AG04450 (cell line): ENCODE data around the gene TCF15. TPM values are rescaled to one million over a fixed set of nuclear protein-coding genes. Genes with fewer than 3 reads are reported as not detected.

Source experiments
- CTCF ChIA-PET: fragments of 300-600, 350-600 bp; formaldehyde crosslinking; extraction: SDS; loops from one replicate; lab custom pipeline; 2022; ENCODE audit warnings: antibody characterized with exemption, inconsistent platforms; lab: Charles Lee
- POLR2A ChIA-PET: fragments of 350-600 bp; formaldehyde crosslinking; extraction: SDS; loops from one replicate; lab custom pipeline; 2021; ENCODE audit warnings: antibody characterized with exemption, inconsistent platforms; lab: Yijun Ruan, JAX
- DNase-seq: peaks from one replicate; pipeline ENCODE4 v3.0.0-alpha.2; 2011; ENCODE audit warnings: low read depth, low spot score
- H3K27ac ChIP-seq: one replicate; pipeline ENCODE4 v1.5.1; 2012; ENCODE audit warnings: low read depth, low read length, control low read depth
- H3K27me3 ChIP-seq: one replicate; pipeline ENCODE4 v1.6.0; 2012; ENCODE audit warnings: low read length; ENCODE audit not compliant: control insufficient read depth, insufficient read depth
- H3K4me3 ChIP-seq: 2 replicates; pipeline ENCODE4 v1.5.1; 2011; ENCODE audit warnings: mild to moderate bottlenecking, low read depth, low read length, control low read depth
- H3K9me3 ChIP-seq: 2 replicates; pipeline ENCODE4 v1.5.1; 2012; ENCODE audit warnings: low read length; ENCODE audit not compliant: control insufficient read depth, insufficient read depth
- polyA plus RNA-seq: library from polyadenylated mRNA; depleted of rRNA; stranded (reverse); fragments of >200 nt; gene quantifications from 2 replicates; pipeline ENCODE4 v1.2.3, GENCODE V29; 2011
- TF ChIP-seq, protein P1 (sequence below): IDR thresholded peaks from 2 replicates; pipeline ENCODE4 v1.5.1; 2011; ENCODE audit warnings: low read depth, low read length, control low read depth, inconsistent platforms

Gene TCF15
- polyA plus RNA-seq, 1 experiment, result not detected

DNA sequence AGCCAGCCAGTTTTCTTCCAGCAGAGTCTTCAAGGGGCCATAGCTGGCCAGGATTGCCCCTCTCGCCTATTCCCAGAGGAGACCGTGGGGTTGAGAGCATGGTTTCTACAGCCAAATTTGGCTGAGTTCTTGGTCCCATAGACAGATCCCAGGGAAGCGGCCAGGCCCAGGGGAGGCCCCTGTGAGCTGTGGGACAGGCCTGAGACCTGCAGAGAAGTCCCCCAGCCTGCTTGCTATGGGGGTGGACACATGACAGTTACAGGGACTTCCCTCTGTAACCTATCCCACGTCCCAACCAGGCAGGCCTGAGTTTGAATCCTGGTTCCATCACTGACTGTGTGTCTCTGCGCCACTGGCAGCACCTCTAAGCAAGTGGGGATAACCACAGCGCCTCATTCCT, 2.6 kb downstream of the TCF15 start:
- H3K9me3 ChIP-seq, result no peaks in the 10 kb centered on the region; the same call in 1 of the 2 replicates
- peaks cover 49% of the 10 kb centered on the region for H3K27me3 ChIP-seq
- CTCF ChIA-PET, result no interaction called here
- DNase-seq, result no peak
- TF ChIP-seq, protein P1, sequence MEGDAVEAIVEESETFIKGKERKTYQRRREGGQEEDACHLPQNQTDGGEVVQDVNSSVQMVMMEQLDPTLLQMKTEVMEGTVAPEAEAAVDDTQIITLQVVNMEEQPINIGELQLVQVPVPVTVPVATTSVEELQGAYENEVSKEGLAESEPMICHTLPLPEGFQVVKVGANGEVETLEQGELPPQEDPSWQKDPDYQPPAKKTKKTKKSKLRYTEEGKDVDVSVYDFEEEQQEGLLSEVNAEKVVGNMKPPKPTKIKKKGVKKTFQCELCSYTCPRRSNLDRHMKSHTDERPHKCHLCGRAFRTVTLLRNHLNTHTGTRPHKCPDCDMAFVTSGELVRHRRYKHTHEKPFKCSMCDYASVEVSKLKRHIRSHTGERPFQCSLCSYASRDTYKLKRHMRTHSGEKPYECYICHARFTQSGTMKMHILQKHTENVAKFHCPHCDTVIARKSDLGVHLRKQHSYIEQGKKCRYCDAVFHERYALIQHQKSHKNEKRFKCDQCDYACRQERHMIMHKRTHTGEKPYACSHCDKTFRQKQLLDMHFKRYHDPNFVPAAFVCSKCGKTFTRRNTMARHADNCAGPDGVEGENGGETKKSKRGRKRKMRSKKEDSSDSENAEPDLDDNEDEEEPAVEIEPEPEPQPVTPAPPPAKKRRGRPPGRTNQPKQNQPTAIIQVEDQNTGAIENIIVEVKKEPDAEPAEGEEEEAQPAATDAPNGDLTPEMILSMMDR, result no peak
- H3K4me3 ChIP-seq, result no peak overlapping the region
- POLR2A ChIA-PET, result interaction anchor here (0.5 kb wide), 1 partner anchor 16 kb away, joined by 7 read pairs; no protein-coding TSS in a partner anchor
- H3K27ac ChIP-seq, result no peak overlapping the region

DNA sequence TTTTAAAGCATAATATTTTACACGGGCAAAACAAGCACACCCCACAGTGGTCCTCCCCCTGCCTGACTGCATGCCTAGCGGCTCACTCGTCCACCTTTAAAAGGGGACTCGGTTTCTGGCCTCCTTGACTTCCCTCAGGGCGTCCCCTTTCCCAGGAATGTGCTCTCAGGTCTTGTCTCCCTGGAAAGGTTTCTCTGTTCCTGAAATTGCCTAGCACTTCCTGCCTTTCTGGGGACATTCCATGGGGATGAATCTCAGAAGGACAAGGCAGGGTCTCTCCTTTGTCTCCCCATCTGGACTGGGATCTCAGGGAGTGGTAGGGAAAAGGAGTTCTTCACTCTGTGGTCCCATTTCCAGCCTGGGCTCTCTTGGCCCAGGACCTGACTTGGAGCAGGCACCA, 4.9 kb downstream of the TCF15 start:
- POLR2A ChIA-PET, result no interaction called here
- TF ChIP-seq, protein P1, result no peak
- no peaks in the 10 kb centered on the region; the same call in 1 of the 2 replicates for H3K9me3 ChIP-seq
- H3K4me3 ChIP-seq, result no peak overlapping the region
- no peak for DNase-seq
- peaks cover 27% of the 10 kb centered on the region for H3K27me3 ChIP-seq
- H3K27ac ChIP-seq, result no peak overlapping the region
- CTCF ChIA-PET, result no interaction called here

DNA sequence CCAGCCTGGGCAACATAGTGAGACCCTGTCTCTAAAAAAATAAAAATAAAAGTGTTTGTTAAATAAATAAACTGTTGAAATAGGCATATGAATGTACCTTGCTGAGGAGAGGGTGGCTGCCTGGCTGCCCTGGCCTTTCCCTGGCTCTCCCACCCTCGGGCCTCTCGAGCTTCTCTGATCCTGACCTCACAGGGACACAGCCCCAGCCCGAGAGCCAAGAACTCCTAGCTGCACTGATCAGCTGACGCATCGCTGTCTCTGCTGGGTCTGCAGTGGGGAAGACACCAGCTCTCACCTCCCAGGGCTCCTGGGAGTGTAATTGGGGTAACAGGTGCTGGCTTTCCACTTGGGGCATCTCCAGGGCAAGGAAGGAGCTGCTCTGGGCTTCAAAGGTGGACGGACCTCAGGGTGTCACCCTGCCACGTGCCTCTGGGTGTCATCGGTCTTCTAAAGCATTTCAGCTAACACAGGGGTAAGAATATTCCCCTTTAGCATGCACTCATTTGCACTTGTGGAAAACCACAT, 6.9 kb downstream of the TCF15 start:
- H3K4me3 ChIP-seq, result no peak overlapping the region
- TF ChIP-seq, protein P1, result no peak
- DNase-seq, result no peak
- H3K27ac ChIP-seq, result no peak overlapping the region
- H3K9me3 ChIP-seq, result no peaks in the 10 kb centered on the region; the same call in 1 of the 2 replicates
- ChIA-PET CTCF (no interaction called here), POLR2A (no interaction called here)
- peaks cover 18% of the 10 kb centered on the region for H3K27me3 ChIP-seq

DNA sequence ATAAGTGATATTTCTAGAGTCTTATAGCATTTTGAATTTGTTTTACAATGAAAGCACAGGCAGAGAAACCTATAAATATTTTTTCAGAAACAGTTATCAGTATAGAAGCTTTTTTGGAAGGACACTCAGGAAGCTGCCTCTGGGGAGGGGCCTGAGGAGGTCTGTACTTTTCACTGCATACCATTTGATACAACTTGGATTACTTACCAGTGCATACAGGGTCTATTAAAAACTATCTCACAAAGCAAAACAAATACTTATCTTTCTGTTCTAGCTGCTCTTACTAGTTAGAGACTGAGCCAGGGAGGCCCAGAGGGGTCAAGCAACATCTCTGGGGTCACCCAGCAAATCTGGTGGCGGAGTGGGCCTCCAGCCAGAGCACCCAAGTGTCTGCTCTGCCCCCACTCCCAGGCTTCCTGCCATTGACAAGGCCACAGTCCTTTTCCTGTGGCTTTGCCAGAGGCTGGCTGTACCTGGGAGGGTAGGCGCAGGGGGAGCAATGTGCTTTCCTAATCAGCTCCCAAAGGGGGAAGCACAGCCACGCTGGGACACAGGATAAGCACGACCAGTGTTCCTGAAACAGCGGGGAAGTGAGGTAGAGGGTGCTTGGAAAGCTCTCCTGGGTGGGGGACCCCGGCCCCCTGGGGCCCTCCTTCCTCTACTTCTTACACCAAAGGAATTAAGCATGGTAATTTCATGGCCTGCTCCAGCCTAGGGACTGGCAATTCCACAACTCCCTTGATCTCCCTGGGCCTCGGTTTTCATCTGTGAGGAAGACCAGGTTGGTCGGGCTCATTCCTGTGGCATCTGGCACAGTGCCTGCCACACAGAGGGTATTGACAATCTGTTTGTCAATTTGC, 7.8 kb downstream of the TCF15 start:
- no peak overlapping the region for H3K27ac ChIP-seq
- DNase-seq, result no peak
- TF ChIP-seq, protein P1, result no peak
- no peaks in the 10 kb centered on the region; the same call in 1 of the 2 replicates for H3K9me3 ChIP-seq
- no peak overlapping the region for H3K4me3 ChIP-seq
- ChIA-PET CTCF (interaction anchor here (1.0 kb wide), 1 partner anchor 43 kb away, joined by 3 read pairs; no protein-coding TSS in a partner anchor), POLR2A (no interaction called here)
- peaks cover 11% of the 10 kb centered on the region for H3K27me3 ChIP-seq

DNA sequence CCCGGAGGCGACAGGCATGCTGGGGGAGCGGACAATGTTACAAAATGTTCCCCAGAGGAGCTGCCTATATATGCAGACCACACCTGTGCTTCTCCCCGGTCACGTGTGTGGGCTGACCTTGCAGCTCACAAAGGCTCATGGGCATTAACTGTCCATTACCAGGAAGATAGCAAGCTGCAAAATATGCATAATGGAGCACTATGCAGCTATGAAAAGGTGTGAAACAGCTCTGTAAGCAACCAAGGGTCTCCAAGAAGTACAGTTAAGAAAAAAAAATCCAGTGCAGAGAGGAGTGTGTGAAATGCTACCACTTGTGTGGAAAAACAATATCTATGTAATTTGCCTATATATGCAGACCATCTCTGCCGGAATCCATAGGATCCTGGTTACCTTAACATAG, 9.4 kb downstream of the TCF15 start:
- no peaks in the 10 kb centered on the region; the same call in 1 of the 2 replicates for H3K9me3 ChIP-seq
- POLR2A ChIA-PET, result no interaction called here

More for the DNA sequence above, 9.4 kb downstream of the TCF15 start:
- CTCF ChIA-PET, result no interaction called here
- TF ChIP-seq, protein P1, result no peak
- no peak for DNase-seq
- Histone ChIP-seq H3K27me3 (peaks cover 3% of the 10 kb centered on the region), H3K4me3 (no peak overlapping the region), H3K27ac (no peak overlapping the region)
